HG02970 (cell line): Measurements from ENCODE around the gene GRIP1.

ENCODE experiments used
- ATAC-seq: cut with Tn5 transposase; IDR thresholded peaks from one replicate; pipeline ENCODE4 v1.9.1; 2021; ENCODE audit warnings: mild to moderate bottlenecking, moderate library complexity, moderate number of reproducible peaks; ENCODE audit not compliant: unreplicated experiment, low FRiP score

Gene GRIP1

DNA sequence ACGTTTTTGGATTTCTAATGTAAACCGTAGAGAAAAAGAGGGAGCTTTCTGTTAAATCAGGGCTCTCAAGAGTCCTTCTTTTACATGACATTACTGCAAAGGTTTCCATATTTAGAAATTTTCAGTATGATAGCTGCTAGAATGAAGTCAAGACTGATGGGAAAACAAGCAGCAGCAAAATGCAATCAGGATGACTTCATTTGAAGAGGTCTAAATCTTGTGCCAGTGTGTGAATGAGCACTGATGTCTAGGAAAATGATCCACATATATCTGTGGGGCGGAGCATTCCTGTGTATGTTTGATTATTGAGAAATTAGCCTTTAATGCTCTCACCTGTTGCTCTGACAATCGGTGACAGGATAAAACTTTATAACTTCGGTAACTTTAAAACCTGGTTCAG lies 73.6 kb downstream of the GRIP1 start:
- no peak for ATAC-seq

DNA sequence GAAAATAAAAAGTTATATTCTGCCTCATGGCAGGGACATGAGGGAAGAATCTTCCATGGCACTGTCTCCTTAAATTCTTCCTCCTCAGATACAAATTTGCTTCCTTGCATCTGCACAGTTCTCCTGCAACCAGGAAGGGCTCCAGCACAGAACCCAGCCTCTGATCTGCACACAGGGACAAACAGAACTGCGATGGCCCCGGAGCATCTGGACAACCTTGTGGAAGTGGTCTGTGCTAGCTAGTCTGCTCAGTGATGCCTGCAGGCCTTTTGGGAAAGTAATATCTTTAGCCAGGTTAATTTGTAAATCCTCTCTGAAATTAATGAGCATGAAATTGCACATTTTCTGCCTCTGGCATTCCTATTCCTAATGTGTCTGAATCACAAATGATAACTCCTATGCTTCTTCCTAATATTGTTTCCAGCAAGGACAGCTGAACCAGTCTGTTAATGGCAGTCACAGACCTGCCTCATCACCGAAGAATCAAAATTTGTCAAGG lies 74.8 kb downstream of the GRIP1 start:
- no peak for ATAC-seq

DNA sequence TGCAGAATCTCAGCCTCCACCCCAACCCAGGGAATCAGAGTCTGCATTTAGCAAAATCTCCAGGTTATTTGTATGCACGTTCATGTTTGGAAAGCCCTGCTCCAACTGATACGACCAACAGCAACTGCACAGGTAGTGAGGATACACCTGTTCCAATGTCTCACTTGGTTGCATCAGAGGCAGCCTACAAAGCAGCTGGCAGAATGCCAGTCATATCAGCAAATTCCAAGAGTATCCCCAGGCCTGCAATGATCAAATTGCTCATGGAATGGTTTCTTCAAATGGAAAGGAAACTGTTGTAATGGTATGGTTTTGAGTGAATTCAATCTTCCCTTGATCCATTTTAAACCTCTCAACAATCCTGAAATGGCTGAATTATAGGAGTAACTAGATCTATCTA lies 75.4 kb downstream of the GRIP1 start:
- no peak for ATAC-seq

DNA sequence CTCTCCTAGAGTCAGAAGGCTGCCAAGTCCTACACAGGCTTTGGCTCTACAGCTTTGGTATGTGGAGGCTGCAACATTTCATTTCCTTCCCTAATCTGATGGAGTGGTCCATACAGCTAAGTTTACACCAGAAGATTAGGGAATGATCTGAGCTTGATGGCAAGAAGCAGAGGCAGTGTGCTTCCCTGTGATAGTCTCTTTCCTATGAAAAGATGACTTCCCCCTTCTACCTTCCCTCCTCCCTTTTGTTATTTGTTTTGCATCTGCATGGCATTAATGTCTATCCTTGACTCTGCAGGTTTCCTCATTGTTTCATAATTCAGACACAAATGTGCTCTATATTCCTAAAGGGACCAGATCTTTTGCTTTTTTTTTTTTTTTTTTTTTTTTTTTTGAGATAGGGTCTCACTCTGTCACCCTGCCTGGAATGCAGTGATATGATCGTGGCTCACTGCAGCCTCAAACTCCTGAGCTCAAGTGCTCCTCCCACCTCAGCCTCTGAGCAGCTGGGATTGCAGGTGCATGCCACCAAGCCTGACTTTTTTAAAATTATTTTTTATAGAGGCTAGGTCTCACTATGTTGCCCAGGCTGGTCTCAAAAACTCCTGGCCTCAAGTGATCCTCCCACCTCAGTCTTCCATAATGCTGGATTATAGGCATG lies 76.3 kb downstream of the GRIP1 start:
- ATAC-seq: no peak

DNA sequence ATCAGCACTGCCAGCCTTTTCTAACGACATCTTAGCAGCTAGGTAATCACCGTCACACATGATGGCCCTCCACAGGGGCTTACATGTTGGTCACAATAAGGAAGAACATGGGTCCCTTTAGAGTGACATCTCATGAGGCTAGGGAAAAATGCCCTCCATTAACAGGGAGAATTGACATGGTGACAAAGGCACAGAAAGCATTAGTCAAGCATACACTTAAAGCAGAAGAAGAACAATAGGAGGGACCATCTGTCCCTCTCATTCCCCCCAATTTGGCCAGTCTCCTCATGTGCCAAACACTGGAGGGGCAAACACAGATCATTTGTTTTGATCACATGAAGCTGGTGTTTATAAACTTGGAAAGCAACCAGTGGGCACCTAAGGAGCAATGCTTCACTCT lies 78.0 kb downstream of the GRIP1 start:
- ATAC-seq: no peak

DNA sequence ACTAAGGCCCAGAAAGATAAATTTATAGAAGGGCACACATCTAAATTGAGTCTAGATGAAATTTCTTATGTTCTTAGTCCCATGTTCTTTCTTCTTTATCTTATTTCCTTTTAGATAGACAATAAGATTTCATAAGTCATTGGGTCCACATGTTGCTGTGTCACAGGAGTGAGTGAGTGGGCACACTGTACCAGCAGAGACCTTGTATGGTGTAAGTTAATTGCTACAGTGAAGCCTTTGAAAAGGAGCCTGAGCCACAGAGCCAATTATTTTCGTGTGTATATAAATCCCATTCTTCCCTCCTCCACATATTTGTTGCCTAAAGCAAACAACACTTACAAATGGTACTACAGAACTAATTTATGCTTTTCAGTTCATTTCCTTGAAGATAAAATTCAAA lies 79.1 kb downstream of the GRIP1 start:
- no peak for ATAC-seq

DNA sequence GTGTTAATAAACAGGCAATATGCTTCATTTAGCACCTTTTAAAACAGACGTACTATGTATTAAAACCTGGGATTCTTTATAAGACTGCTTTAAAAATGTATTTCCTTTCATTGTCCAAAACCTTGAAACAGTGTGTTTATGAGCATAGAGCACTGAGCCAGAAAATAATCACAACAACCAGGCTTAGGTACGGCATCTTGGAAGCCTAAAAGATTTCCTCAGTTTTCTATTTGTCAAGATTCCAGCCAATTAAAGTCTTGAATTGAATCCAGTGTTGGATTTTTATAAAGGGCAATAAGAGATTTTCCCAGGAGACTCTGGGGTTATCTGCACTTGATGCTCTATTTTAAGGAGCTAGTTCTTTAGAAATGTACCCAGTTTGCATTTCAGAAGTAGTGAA lies 80.3 kb downstream of the GRIP1 start:
- no peak for ATAC-seq

DNA sequence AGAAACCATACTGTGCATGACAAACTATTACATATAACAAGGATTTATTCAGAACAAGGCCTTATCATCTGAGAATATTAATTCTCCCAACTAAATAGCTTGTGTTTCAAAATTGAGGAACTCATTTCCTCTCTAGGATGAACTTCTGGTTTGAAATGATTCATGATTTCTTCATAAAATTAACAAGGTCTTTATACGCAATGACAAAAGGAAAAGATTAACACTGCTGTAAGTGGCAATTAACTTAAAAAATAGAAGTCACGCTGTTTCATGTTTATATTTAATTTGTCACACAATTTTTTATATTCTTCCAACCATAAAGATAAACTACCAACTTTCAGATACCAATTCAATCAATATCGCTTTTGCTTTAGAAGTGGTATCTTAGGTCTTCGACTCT lies 80.8 kb downstream of the GRIP1 start:
- ATAC-seq: no peak

DNA sequence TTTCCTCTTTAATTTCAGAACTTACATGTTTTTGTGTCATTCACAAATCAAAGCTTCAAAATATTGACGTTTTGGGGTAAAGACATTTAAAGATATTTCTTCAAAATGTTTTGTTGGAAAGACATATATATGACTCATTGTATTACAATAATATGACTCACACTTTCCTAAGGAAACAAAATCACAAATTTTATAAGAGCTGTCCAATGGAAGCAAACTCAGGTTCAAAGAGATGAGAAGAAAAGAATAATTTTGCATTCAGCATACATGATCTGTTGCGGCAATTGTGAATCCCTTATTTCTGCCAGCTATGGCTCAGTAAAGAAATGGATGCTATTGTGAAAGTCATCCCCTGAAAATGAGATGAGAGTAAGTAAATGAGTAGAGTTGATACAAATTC lies 82.7 kb downstream of the GRIP1 start:
- ATAC-seq: no peak

DNA sequence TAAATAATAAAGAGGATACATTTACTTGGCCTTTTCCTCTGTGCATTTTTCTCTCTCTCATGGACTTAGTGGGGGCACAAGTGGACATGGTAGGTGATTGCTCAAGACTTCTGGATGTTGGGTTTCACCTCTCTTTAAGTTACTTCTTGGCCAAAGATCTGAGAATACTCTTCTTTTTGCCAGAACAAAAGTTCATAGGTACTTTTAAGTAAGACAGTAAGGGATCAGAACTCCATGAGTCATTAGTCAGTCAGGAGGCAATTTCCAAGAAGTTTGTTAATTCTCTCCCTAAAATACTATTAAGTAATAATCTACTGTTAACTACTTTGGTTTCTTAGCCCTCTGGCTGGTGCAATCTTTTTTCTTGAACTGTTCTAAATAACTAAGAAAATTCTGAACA lies 84.2 kb downstream of the GRIP1 start:
- no peak for ATAC-seq

DNA sequence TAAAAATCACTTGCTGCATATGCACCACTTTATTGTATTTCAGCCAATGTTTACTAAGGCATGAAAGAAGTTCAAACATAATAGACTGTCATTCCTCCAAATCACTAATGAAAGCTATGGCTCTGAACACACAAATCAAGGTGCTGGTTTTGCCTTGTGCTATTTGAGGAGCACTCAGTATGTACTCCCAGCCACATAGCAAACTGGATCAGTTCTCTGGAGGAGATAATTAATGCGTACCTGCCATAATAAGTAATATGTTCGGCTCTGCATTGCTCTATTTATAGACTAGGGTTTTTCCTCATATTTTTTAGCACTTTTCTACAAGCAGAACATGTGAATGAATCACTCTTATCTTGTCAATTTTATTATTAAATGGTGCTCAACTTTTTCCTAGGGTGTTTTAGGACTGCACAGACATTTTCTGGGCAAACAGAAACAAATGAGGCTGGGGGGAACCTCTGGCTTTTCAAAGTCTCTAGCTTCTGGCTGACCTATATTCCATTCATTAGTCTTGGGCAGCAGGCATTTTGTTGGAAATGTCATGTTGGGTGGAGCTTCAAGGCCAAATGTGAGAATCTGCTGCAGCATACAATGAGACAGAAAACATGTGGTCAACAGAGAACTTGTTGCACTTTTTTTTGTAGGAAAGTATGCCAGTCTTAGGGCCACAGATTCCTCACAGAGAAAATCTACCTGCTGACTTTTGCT lies 88.4 kb downstream of the GRIP1 start:
- ATAC-seq: no peak

DNA sequence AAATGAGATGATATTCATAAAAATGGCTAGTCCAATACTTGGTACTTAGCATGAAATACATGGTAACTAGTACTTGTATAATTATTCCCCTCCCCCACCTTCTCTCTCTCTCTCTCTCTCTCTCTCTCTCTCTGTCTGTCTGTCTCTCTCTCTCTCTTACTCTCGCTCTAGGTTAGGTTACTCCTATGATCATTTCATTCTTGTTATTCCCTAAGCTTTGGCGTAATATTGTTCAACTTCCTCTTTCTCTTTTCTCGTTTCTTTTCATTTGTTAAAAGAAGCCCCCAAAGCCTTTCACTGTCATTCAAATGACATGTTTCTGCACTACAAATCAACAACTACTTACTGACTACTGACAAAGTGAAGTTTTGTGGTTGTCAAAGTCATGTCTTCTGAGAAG lies 89.8 kb downstream of the GRIP1 start:
- no peak for ATAC-seq

DNA sequence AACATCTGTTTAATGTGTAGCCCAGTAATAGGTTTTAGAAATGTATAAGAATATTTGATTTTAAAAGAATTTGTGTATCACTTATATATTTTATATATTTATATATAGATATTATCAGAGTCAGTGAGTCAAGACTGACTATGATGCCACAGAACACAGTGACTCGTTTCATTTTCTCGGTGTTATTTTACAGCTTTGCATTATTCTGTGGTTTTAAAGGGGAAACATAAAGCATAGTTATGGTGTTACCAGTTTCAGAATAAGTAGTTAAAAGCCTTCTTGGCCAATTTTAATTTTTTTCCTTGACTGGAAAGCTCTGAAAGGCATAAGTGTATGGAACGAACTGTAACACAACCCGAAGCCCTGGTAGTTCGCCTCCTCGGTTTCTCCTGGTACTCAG lies 91.0 kb downstream of the GRIP1 start:
- ATAC-seq: no peak

DNA sequence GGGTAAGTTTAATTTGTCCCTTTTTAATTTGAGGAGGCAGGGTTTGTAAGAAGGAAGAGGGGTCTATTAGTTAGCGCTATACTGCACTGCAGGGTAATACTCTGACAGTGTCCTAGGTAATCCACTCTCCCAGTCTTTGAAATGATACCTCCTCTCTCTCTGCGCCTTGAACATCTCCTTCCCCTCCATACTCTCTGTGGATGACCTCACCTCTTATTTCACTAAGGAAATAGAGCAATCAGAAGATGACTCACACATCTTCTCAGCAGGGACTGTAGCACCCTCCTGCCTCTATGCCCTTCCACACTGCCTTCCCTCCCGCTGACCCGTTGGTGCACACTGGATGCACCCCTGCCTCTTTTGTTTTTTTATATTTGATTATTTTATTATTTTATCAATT lies 94.2 kb downstream of the GRIP1 start:
- no peak for ATAC-seq

DNA sequence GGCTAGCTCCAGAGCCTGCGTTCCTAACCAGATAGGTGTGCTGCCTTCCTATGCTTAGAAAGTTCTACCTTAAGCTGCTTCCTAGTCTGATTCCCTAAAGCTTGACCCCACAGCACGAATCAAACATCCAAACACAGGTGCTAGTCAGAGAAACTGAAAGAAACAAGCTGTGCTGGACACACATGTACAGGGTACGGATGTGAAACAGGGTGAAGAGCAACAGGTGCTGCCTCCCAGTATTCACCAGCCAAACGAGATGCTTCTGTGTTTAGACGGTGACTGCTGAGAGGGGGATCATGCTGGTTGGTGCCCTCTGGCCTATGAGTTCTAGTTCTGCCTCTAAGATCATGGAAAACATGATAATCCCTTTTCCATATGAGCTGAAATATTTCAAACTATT lies 105.3 kb downstream of the GRIP1 start:
- no peak for ATAC-seq

DNA sequence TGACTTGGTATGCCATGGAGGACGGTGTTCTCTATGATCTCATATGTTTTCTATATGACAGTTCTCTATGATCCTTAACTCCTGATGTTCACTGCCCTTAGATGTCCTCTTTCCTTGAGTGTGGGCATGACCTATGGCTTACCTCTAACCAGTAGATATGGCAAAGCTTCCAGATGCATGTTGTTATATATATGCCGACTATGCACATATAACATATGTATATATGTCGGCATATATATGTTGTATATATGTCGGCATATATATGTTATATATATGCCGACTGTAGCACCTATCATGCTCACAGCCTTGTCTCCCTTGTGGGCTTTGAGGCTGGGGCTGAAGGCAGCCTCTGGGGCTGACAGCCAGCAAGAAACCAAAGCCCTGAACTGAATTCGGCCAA lies 106.0 kb downstream of the GRIP1 start:
- no peak for ATAC-seq

DNA sequence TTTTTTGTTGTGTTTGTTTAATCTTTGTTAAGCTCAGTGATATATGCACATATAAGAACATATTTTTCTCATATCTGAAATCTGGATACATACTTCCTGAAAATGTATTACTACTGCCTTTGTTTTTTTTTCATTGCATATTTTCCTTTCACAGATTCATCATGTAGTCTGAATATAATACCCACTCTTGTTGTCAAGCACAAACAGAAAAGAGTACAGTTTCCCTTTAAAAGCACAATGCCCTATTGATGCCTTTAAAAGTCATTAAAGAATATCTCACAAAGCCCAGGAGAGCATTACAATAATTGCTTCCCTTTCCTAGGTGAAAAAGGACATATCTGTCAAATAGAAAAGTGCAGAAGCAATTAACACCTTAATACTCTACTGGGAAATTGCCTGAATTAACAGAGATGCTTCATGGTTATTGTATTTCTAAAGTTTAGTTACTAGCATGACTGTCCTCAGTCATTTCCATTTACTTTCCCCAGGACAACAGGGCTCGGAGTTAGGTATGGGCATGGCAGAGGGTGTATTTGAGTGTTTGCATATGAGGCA lies 107.4 kb downstream of the GRIP1 start:
- ATAC-seq: no peak

DNA sequence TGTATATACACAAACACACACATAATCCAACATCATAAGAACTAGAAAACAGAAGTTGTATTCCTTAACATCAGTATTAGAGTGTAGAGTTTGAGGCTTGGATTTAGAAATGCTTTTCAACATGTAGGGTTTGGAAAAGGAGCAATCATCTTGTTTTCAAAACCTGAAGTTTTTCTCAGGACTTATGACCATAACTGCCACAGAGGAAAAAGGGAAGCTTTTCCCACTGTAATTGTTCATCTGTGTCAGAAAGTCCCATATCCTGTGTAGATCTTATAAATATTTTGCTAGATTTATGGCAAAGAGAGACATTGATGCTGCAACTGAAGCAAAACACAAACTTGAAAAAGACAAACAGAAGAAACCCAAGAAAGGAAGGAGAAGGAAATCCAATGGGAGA lies 115.7 kb downstream of the GRIP1 start:
- no peak for ATAC-seq

DNA sequence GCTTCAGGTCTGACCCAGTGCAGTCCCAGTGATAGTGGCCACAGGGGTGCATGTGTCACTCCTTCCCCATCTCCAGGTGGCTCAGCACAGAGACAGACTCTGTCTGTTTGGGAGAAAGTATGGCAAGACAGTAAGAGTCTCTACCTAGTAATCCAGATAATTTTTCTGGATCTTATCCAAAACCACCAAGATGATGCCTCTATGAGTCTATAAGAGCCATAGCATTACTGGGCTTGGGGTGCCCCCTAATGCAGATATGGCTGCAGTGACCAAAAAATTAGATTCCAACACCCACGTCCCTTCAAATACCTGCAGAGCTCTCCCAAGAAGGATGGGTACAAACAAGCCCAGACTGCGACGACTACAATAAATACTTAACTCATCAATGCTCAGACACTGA lies 123.8 kb downstream of the GRIP1 start:
- ATAC-seq: no peak

DNA sequence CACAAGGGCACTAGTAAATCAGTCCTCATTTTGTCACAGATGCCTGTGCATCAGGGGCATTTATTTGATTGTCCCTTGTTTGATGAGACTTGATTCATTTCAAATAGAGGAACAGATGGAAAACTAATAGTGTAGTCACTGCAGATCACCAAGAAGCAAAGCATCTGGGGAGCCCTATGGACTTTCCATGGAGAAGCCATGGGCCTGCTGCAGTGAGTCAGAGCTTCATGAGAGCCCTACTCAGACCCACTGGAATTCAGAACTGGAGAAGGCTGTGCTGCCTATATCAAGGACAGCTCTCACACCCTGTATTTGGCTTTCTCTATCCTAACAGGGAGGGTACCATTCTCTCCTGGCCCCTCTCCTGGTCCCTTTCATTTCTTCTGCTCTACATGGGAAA lies 126.2 kb downstream of the GRIP1 start:
- no peak for ATAC-seq

DNA sequence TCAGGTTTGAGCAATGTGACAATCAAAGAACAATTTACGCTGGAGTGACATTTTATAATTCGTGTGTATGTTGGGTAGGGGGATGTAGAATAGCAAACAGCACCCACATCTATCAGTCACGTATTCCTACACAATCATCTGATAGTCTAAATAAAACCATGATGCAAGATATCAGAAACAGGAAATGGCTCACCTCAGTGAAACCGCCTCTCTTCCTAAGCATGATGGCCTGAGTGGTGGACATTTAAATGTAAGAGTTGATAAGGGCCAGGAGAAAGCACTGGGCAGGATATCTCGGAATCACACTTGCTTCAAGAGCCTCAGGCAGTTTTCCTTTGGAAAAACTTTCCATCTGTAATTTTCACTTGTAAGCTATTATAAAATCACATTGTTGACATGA lies 128.2 kb downstream of the GRIP1 start:
- no peak for ATAC-seq

DNA sequence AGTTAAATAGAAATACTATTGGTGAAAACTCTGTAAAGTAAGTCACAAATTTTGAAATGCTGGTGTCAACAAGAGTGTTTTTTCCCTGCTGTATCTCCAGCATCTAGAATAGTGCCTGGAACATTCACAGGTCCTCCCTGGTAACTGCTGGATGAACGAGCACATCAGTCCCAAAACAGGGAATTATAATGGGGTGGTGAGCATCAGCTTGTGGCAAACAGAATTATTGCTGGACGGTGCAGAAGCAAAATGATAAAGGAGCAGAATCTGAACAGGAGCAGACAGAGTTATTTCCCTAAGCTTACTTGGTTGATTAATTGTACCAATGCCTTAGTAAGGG lies 129.9 kb downstream of the GRIP1 start:
- ATAC-seq: no peak
